HG03378 (cell line): Measurements from ENCODE around the gene KCNK16.

Experiments
- ATAC-seq: cut with Tn5 transposase; IDR thresholded peaks from one replicate; pipeline ENCODE4 v1.9.1; 2021; ENCODE audit warnings: mild to moderate bottlenecking, moderate library complexity; ENCODE audit not compliant: unreplicated experiment

KCNK16 gene

DNA sequence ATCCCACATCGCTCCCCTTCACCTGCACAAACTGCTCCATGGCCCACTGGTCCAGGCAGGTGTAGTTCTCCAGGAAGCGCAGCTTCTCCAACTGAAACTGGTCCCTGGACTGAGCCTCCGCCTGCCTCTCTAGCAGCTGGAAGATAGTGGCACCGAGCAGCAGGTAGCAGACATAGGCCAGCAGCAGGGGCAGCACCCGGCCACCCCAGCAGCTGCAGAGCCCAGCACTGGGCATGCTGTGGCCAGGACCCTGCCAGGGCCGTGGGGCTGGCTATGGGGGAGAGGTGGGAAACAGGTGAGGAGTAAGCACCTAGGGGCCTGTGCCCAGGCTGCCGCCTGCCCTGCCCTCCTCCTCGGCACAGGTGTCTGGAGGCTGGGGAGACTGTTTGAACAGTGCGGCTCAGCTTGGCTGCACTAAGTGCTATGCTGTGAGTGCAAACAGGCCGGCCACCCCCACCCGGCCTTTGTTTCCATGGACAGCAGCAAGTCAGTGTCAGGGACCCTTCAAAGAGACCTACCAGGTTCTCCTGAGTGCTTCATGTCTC lies at the start of gene KCNK16:
Gene KCNK16 (minus strand): TSS at position 397 of the 545 bp plus-strand sequence. CDS start 162 bp downstream, at position 235.
- no peak for ATAC-seq

- no peak for ATAC-seq
These were observed 47.9 kb upstream of the KCNK16 start for GRCh38 chr6:39370390-39370789.

DNA sequence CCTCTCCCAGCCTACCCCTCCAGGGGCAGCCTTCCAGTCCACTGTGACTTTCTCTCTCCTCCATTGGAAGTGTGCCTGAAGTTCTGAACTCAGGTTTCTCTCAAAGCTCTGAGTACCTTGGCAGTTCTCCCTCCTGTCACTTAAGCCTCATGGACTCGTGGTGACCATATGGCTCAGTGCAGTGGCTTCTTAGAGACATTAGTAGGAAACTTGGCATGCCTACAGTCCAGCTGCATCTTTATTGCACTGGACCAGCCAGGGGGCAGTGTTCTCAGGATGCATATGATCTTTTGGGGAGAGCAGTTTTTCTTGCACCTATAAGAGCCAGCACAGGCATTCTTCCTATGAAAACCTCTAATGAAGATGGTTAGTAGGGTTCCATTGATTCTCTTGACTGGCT lies 47.5 kb upstream of the KCNK16 start:
- ATAC-seq, result no peak

GRCh38 chr6:39367700-39368099 lies 45.2 kb upstream of the KCNK16 start:
- no peak for ATAC-seq

- ATAC-seq, result no peak
These were observed 44.6 kb upstream of the KCNK16 start for GRCh38 chr6:39366931-39367618.

GRCh38 chr6:39365281-39366074 lies 43.0 kb upstream of the KCNK16 start:
- ATAC-seq, result no peak

GRCh38 chr6:39363280-39363679 lies 40.8 kb upstream of the KCNK16 start:
- ATAC-seq, result no peak

- no peak for ATAC-seq
These were observed 40.0 kb upstream of the KCNK16 start for GRCh38 chr6:39362487-39362865.

DNA sequence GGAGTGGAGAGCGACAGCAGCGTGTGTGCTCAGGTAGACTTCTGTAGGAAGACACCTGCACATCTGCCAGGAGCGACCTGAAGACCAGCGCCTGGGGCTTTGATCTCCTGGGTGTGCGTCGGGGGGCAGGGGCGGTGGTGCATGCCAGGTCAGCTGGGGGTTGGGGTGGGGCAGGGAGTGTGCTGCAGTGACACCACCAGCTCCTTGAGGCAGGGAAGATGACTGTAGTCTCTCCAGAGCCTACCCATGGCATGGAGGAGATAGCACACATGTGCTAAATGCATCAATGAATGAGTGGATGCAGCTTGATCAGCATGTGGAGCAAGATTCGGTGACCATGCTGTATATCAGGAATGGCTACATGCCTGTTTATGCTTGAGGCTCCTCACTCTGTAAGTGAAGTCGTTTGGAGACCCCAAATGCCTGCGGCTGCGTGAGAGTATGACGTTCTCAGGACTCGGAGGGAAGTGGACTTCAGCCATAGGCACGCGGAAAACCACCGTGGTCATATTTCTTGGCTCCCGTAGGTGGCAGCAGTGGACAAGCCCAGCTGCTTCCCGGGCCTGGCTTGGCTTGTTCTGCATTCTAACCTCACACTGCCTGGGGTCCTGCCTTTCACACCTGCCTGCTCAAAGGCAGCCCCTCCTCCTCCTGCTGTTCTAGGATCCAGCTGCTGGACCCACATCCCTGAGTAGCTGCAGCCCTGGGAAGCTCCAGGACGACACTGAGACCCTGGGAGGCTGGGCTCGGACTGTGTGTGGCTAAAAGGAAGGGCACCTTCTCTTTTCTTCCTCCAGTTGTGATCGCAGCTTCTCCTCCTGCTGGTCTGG lies 39.4 kb upstream of the KCNK16 start:
- no peak for ATAC-seq

GRCh38 chr6:39360378-39360777 lies 37.9 kb upstream of the KCNK16 start:
- ATAC-seq, result no peak

DNA sequence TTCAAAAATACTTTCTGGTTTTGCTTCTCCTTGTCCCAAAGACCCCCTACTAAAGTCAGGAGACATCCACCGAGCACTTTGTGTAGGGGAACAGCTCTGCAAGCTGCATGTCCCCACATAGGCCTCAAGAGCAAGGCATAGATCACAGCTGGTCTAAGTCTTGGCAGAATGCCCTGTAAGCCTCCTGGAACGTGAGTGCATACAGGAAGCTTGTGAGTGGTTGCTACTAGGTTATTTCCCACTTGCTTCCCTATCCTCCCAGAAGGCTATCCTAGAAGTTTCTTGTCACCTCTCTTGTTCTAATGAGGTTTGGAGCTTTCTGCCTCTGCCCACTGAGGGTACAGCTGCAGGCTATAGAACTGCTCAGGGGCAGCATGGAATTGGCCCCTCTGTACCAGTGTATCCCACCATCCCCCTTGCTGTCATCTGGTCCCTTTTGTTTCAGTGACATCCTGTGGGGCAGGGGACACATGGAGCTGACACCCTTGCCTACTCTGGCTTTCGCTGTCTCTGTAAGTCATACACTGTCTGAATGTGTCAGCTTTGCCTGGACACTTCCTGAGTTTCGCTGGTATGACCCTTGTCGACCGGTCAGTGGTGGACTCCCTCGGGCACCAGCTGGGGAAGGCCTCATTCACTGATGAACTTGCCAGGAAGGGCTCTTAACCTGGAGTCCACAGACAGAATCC lies 35.6 kb upstream of the KCNK16 start:
- ATAC-seq, result no peak

GRCh38 chr6:39353698-39354315 lies 31.3 kb upstream of the KCNK16 start:
- no peak for ATAC-seq

DNA sequence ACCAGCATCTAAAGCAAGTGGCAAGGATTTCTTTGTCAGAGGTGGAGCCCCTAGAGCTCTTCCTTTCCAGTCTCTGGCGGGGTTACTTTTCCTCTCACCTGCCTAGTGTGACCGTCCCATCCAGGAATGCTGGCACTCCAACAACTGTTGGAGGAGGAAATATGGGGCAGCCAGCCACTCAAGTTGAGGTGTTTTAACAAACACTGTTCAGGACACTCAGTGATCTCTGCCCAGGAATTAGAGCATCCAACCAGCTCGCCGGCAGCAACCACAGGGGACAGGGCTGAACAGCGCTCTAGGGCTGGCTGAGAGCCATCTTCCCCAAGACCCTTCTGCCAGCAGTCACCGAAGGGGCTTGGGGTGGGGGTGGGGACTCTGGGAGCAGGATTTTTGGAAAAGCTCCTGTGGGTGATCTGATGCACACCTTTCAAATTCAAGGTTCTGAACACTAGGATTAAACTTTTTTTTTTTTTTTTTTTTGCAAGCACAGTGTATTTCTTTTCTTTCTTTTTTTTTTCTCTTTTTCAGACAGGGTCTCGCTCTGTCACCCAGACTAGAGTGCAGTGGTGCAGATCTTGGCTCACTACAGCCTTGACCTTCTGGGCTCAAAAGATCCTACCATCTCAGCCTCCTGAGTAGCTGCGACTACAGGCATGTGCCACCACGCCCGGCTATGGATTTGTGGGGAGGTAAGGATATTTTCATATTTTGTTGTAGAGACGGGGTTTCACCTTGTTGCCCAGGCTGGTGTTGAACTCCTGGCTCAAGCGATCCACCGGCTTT lies 28.4 kb upstream of the KCNK16 start:
- ATAC-seq, result no peak

DNA sequence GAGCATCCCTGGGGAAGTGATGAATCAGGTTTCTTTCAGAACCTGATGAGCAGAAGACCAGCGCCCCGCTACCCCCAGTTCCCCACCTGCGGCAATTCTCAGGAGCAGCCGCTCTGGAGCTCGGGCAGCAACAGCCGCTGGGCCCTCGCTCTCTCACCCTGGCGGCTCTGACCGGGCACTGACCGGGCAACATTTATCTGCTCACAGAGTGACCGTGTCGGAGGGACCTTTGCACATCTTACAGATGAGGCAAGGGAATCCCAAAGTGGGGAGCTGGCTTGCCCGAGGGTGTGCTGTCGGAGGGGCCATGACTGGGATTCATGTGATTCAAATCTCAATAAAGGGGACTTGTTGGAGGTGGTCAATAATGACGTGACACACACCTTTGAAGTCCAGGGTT lies 26.2 kb upstream of the KCNK16 start:
- ATAC-seq, result no peak

DNA sequence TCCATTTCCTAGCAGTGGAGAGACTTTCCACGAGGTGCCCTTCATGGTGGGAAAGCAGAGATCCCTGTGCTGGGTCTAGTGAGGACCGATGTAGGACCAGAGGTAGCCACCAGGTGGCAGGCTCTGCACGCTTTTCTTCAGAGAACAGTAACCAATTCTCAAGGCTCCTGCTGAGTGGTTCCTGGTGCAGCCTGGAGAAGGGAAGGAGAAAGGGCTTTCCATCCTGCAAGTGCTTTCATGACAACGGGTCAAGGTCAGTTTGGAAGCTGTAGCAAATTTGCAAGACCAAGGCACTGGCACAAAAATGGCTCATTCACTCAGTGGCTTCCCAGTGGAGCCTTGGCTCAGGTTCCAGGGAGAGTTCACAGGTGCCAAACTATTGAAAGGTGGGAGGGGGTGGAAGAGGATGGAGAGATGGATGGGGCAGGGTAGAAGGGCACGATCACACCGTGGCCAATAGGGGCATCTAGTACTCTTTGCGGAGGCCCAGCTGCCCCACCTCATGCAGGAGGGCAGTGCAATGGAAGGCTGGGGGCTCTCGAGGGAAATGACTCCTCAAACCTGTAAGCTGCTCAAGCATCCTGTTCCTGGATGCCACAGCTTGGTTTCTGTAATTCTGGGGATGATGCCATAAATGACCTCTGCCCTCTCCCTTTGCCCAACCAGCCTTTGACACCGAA lies 25.5 kb upstream of the KCNK16 start:
- ATAC-seq, result no peak

GRCh38 chr6:39347206-39347605 lies 24.7 kb upstream of the KCNK16 start:
- ATAC-seq, result no peak

- no peak for ATAC-seq
These were observed 22.3 kb upstream of the KCNK16 start for GRCh38 chr6:39344821-39345280.

DNA sequence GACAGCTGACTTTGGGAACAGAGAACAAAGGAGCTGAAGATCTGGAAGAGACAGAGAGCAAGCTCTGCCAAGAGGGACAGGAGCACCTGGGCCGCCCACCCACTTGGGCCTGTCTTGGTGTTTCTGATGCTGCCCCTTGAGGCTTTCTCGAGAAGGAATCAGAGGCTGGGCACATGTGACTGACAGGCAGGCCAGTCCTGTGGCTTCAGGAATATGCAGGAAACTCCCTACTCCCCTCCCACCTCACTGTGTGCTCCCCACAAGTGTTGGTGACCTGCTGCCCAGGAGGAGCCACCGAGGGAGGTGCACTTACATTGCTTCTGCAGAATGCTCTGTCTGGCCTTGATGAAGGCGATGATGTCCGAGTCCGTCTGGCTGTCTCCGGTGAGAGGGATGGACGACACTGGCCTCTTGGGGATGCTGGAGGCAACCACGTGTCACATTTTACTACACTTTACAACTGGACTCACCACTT lies 20.9 kb upstream of the KCNK16 start:
- no peak for ATAC-seq
